ENCODE results near the gene TRIM44.

GRCh38 chr11:35794333-35794732 is 131.8 kb downstream of the TRIM44 start:
- no peak for TF ChIP-seq YY1 (IDR thresholded peaks at IDR 0.05)
- no peak for TF ChIP-seq EGR1 (IDR thresholded peaks at IDR 0.05; ENCODE audit: low read depth in 2 of 2)
- TF ChIP-seq CTCF (IDR thresholded peaks at IDR 0.05; ENCODE audit: low read depth, low read length, missing input control): no peak
- TF ChIP-seq ZBTB33 (IDR thresholded peaks at IDR 0.05): no peak
- no peak for TF ChIP-seq JUND (IDR thresholded peaks at IDR 0.05)
- no peak for TF ChIP-seq REST (IDR thresholded peaks at IDR 0.05)
- no peak for TF ChIP-seq RAD21 (IDR thresholded peaks at IDR 0.05)
- no peak for TF ChIP-seq TAF1 (conservative IDR thresholded peaks at IDR 0.05)
- no peak for TF ChIP-seq GABPA (IDR thresholded peaks at IDR 0.05 in 1 of 2, conservative IDR thresholded peaks at IDR 0.05 in 1 of 2)
- no peak for TF ChIP-seq MAX (IDR thresholded peaks at IDR 0.05)
- no peak for TF ChIP-seq FOXA1 (IDR thresholded peaks at IDR 0.05)
- no peak for TF ChIP-seq ATF3 (IDR thresholded peaks at IDR 0.05)
